CD4-positive, alpha-beta T cell treated with Interleukin-10 for 1 hour (primary cell): ENCODE measurements around the gene PDCD2L.
"Not testable (repeated sequence)": the region's sequence is repeated elsewhere in the genome, so short reads cannot be mapped to it uniquely, and the experiment has no call there.

Experiments used
- DNase-seq: peaks from one replicate; pipeline ENCODE4 v3.0.0-alpha.2; 2020

Gene PDCD2L

GRCh38 chr19:34426096-34426661, 22.0 kb downstream of the PDCD2L start:
- DNase-seq: no peak

- no peak for DNase-seq
Observed at GRCh38 chr19:34428549-34429285, 24.5 kb downstream of the PDCD2L start.

GRCh38 chr19:34429553-34429952, 25.4 kb downstream of the PDCD2L start:
- no peak for DNase-seq

GRCh38 chr19:34430738-34431625, 26.8 kb downstream of the PDCD2L start:
- DNase-seq: peak; percentile 79

GRCh38 chr19:34431681-34432402, 27.6 kb downstream of the PDCD2L start:
- no peak for DNase-seq

- DNase-seq: no peak
Observed at GRCh38 chr19:34432797-34433196, 28.6 kb downstream of the PDCD2L start.

GRCh38 chr19:34436716-34437115, 32.5 kb downstream of the PDCD2L start:
- DNase-seq: no peak

GRCh38 chr19:34448191-34448590, 44.0 kb downstream of the PDCD2L start:
- no peak for DNase-seq

GRCh38 chr19:34452723-34453122, 48.5 kb downstream of the PDCD2L start:
- no peak for DNase-seq

- DNase-seq: no peak
Observed at GRCh38 chr19:34454091-34454490, 49.9 kb downstream of the PDCD2L start.

GRCh38 chr19:34454685-34455084, 50.5 kb downstream of the PDCD2L start:
- DNase-seq: no peak

GRCh38 chr19:34455783-34456480, 51.7 kb downstream of the PDCD2L start:
- DNase-seq: not testable (repeated sequence)

GRCh38 chr19:34457446-34457845, 53.2 kb downstream of the PDCD2L start:
- DNase-seq: no peak

- no peak for DNase-seq
Observed at GRCh38 chr19:34458677-34459076, 54.5 kb downstream of the PDCD2L start.

- DNase-seq: no peak
Observed at GRCh38 chr19:34459614-34460013, 55.4 kb downstream of the PDCD2L start.

GRCh38 chr19:34461375-34462100, 57.3 kb downstream of the PDCD2L start:
- DNase-seq: no peak

GRCh38 chr19:34464785-34465184, 60.6 kb downstream of the PDCD2L start:
- DNase-seq: not testable (repeated sequence)

- no peak for DNase-seq
Observed at GRCh38 chr19:34468409-34468808, 64.2 kb downstream of the PDCD2L start.

- not testable (repeated sequence) for DNase-seq
Observed at GRCh38 chr19:34469026-34469425, 64.8 kb downstream of the PDCD2L start.

- DNase-seq: no peak
Observed at GRCh38 chr19:34471906-34472700, 67.9 kb downstream of the PDCD2L start.
